SIG-M5 treated with dmso at 0.1 percent for 504 hours (cell line): ENCODE measurements around the gene ABLIM3.

ENCODE experiments used
- DNase-seq: peaks from one replicate; lab custom pipeline; 2025; ENCODE audit not compliant: unreplicated experiment; lab: John Stamatoyannopoulos, UW

ABLIM3 gene

GRCh38 chr5:149215478-149216090, 74.3 kb downstream of the ABLIM3 start:
- DNase-seq: no peak

GRCh38 chr5:149216496-149216895, 75.2 kb downstream of the ABLIM3 start:
- no peak for DNase-seq

GRCh38 chr5:149217096-149217802, 76.0 kb downstream of the ABLIM3 start:
- no peak for DNase-seq

GRCh38 chr5:149217803-149218155, 76.5 kb downstream of the ABLIM3 start:
- DNase-seq: no peak

GRCh38 chr5:149219584-149219983, 78.3 kb downstream of the ABLIM3 start:
- DNase-seq: no peak

- DNase-seq: no peak
Measured at GRCh38 chr5:149220750-149221149, 79.5 kb downstream of the ABLIM3 start.

- DNase-seq: no peak
Measured at GRCh38 chr5:149221326-149221725, 80.0 kb downstream of the ABLIM3 start.

GRCh38 chr5:149221731-149222342, 80.5 kb downstream of the ABLIM3 start:
- no peak for DNase-seq

GRCh38 chr5:149223081-149223848, 82.0 kb downstream of the ABLIM3 start:
- peak; percentile 29 for DNase-seq

GRCh38 chr5:149224282-149224681, 83.0 kb downstream of the ABLIM3 start:
- no peak for DNase-seq

GRCh38 chr5:149227168-149227826, 86.0 kb downstream of the ABLIM3 start:
- no peak for DNase-seq

- peak; percentile 44 for DNase-seq
Measured at GRCh38 chr5:149228618-149229297, 87.5 kb downstream of the ABLIM3 start.

GRCh38 chr5:149229298-149229937, 88.1 kb downstream of the ABLIM3 start:
- no peak for DNase-seq

- DNase-seq: no peak
Measured at GRCh38 chr5:149235841-149236240, 94.5 kb downstream of the ABLIM3 start.

- DNase-seq: no peak
Measured at GRCh38 chr5:149237662-149238061, 96.4 kb downstream of the ABLIM3 start.

GRCh38 chr5:149238540-149238939, 97.2 kb downstream of the ABLIM3 start:
- no peak for DNase-seq

- DNase-seq: no peak
Measured at GRCh38 chr5:149239917-149240316, 98.6 kb downstream of the ABLIM3 start.

- no peak for DNase-seq
Measured at GRCh38 chr5:149240354-149240998, 99.2 kb downstream of the ABLIM3 start.

- DNase-seq: no peak
Measured at GRCh38 chr5:149242339-149242738, 101.0 kb downstream of the ABLIM3 start.

GRCh38 chr5:149246906-149247305, 105.6 kb downstream of the ABLIM3 start:
- DNase-seq: no peak
